K562 (cell line): ENCODE measurements around the gene UVRAG.

ENCODE experiments used
- HDAC6 ChIP-seq: IDR thresholded peaks from 2 replicates; pipeline ENCODE4 v1.6.1; 2012; ENCODE audit warnings: low read depth, mild to moderate bottlenecking, control low read depth, inconsistent platforms, low read length, moderate library complexity
- SP1 ChIP-seq: sonication (generic); formaldehyde crosslinking; IDR thresholded peaks from 2 replicates; pipeline ENCODE4 v1.8.1; 2022; ENCODE audit warnings: mild to moderate bottlenecking, missing genetic modification reagents
- YY1 ChIP-seq, 3 experiments: IDR thresholded peaks; 2 replicates each; pipeline ENCODE4 v1.6.1; 2011; ENCODE audit warnings: low read length in 2 of 3, mild to moderate bottlenecking in 2 of 3, moderate library complexity in 2 of 3, borderline replicate concordance in 1 of 3, control low read depth in 1 of 3, low read depth in 1 of 3; ENCODE audit not compliant: insufficient read depth in 3 of 3, insufficient replicate concordance in 2 of 3, control insufficient read depth in 1 of 3, insufficient read length in 1 of 3; ENCODE audit errors: extremely low read depth in 1 of 3
- ZNF695 ChIP-seq: fragments of 450-650 bp; formaldehyde crosslinking; IDR thresholded peaks from 2 replicates; pipeline ENCODE4 v1.4.0; 2020; ENCODE audit warnings: mild to moderate bottlenecking, moderate library complexity

DNA sequence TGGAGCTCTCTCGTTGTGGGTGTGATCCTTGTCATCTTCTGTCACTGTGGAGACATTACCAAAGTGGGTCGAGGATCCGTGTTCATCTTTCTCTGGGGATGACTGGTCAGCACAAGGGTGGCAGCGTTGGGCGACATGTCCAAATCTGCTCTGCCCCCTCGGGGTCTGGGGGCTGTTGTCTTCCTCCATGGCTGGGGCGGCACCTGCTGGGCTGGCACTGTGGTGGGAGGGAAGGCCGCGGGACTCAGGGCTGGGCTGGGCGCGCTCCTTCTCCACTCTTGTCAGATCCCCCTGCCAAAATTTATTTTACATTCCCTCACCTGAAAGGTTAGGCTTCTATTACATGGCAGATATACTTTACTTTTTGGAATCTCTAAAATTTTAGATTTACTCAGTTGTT is 96.4 kb downstream of the UVRAG start:
- TF ChIP-seq ZNF695 (no peak), HDAC6 (no peak), YY1 (IDR thresholded peaks at IDR 0.05; ENCODE audit: borderline replicate concordance in 1 of 3, control insufficient read depth in 1 of 3, extremely low read depth in 1 of 3, insufficient read depth in 3 of 3, insufficient read length in 1 of 3, insufficient replicate concordance in 2 of 3, low read depth in 1 of 3, low read length in 2 of 3) (no peak), SP1 (CRISPR knock-in tag) (no peak)
